Nephron progenitor cell (in vitro differentiated cells): ENCODE results near the gene IDH3G.
A peak's percentile ranks its signal among the peaks of the same experiment; 100 is the strongest.

Source experiments
- DNase-seq: peaks from one replicate; pipeline ENCODE4 v3.0.0; 2021
- H3K27ac Mint-ChIP-seq: 2 replicates; pipeline ENCODE4 v1.8.0; 2021; ENCODE audit warnings: mild to moderate bottlenecking, moderate library complexity, mixed read lengths
- H3K27me3 Mint-ChIP-seq: 2 replicates; pipeline ENCODE4 v1.8.0; 2021; ENCODE audit warnings: mild to moderate bottlenecking, low read depth, mixed read lengths; ENCODE audit not compliant: poor library complexity
- H3K36me3 Mint-ChIP-seq: 2 replicates; pipeline ENCODE4 v1.8.0; 2021; ENCODE audit warnings: low read depth, mixed read lengths
- H3K4me1 Mint-ChIP-seq: 2 replicates; pipeline ENCODE4 v1.8.0; 2021; ENCODE audit warnings: mixed read lengths
- H3K4me3 Mint-ChIP-seq: 2 replicates; pipeline ENCODE4 v1.8.0; 2021; ENCODE audit warnings: mild to moderate bottlenecking, moderate library complexity, mixed read lengths
- H3K9me3 Mint-ChIP-seq: 2 replicates; pipeline ENCODE4 v1.8.0; 2021; ENCODE audit warnings: mild to moderate bottlenecking, moderate library complexity, mixed read lengths
- CTCF ChIP-seq: fragments of 200-600 bp; sonication (generic); IDR thresholded peaks from 2 replicates; pipeline ENCODE4 v1.5.0; 2021; ENCODE audit warnings: antibody characterized with exemption

The IDH3G gene

GRCh38 chrX:153827016-153827415 lies 32.8 kb upstream of the IDH3G start:
- Mint-ChIP-seq H3K9me3 (peaks cover 63% of the 10 kb centered on the region), H3K4me1 (peaks cover 11% of the 10 kb centered on the region), H3K36me3 (no peaks in the 10 kb centered on the region), H3K27ac (no peak overlapping the region), H3K27me3 (peaks cover 53% of the 10 kb centered on the region), H3K4me3 (no peak overlapping the region)
- no peak for DNase-seq
- TF ChIP-seq CTCF: no peak

- TF ChIP-seq CTCF: no peak
- Mint-ChIP-seq H3K4me1 (peaks cover 17% of the 10 kb centered on the region), H3K9me3 (peaks cover 63% of the 10 kb centered on the region), H3K4me3 (no peak overlapping the region), H3K27me3 (peaks cover 42% of the 10 kb centered on the region), H3K36me3 (no peaks in the 10 kb centered on the region), H3K27ac (no peak overlapping the region)
- DNase-seq: no peak
These were observed 30.9 kb upstream of the IDH3G start for GRCh38 chrX:153825042-153825441.

- Mint-ChIP-seq H3K27ac (no peak overlapping the region), H3K4me3 (no peak overlapping the region), H3K36me3 (no peaks in the 10 kb centered on the region), H3K4me1 (peaks cover 21% of the 10 kb centered on the region), H3K9me3 (peaks cover 67% of the 10 kb centered on the region), H3K27me3 (peaks cover 41% of the 10 kb centered on the region)
- no peak for TF ChIP-seq CTCF
- no peak for DNase-seq
These were observed 30.2 kb upstream of the IDH3G start for GRCh38 chrX:153824348-153824747.

GRCh38 chrX:153821066-153821465 lies 26.9 kb upstream of the IDH3G start:
- H3K4me1 Mint-ChIP-seq: peaks cover 32% of the 10 kb centered on the region
- no peak overlapping the region for H3K4me3 Mint-ChIP-seq
- no peaks in the 10 kb centered on the region for H3K36me3 Mint-ChIP-seq
- peaks cover 63% of the 10 kb centered on the region for H3K9me3 Mint-ChIP-seq
- no peak for TF ChIP-seq CTCF
- H3K27ac Mint-ChIP-seq: no peak overlapping the region
- H3K27me3 Mint-ChIP-seq: peaks cover 9% of the 10 kb centered on the region
- no peak for DNase-seq

GRCh38 chrX:153820601-153821000 lies 26.4 kb upstream of the IDH3G start:
- Mint-ChIP-seq H3K27me3 (peaks cover 5% of the 10 kb centered on the region), H3K27ac (no peak overlapping the region), H3K9me3 (peaks cover 61% of the 10 kb centered on the region), H3K4me3 (no peak overlapping the region), H3K4me1 (peaks cover 32% of the 10 kb centered on the region), H3K36me3 (no peaks in the 10 kb centered on the region)
- no peak for TF ChIP-seq CTCF
- no peak for DNase-seq

GRCh38 chrX:153819384-153820040 lies 25.3 kb upstream of the IDH3G start:
- H3K27ac Mint-ChIP-seq: no peak overlapping the region
- peaks cover 32% of the 10 kb centered on the region for H3K4me1 Mint-ChIP-seq
- no peak for TF ChIP-seq CTCF
- no peaks in the 10 kb centered on the region for H3K27me3 Mint-ChIP-seq
- no peak for DNase-seq
- peaks cover 67% of the 10 kb centered on the region for H3K9me3 Mint-ChIP-seq
- no peaks in the 10 kb centered on the region for H3K36me3 Mint-ChIP-seq
- peak overlapping the region; percentile 70 for H3K4me3 Mint-ChIP-seq
